GM12892 (cell line): ENCODE measurements around the gene HTN1.

Experiments used
- DNase-seq: peaks from one replicate; pipeline ENCODE4 v3.0.0; 2011; ENCODE audit not compliant: insufficient read length
- FAIRE-seq: peaks from 2 replicates; lab custom pipeline; 2011; peaks lifted over from hg19 to GRCh38; lab: Jason Lieb, UNC
- POLR2A ChIP-seq: IDR thresholded peaks from 2 replicates; pipeline ENCODE4 v1.6.1; 2011; ENCODE audit warnings: low read depth, low read length, control low read depth
- POLR2AphosphoS5 ChIP-seq: IDR thresholded peaks from 2 replicates; pipeline ENCODE4 v1.6.1; 2011; ENCODE audit warnings: low read depth, low read length, control low read depth
- TAF1 ChIP-seq: IDR thresholded peaks from 2 replicates; pipeline ENCODE4 v1.6.1; 2011; ENCODE audit warnings: low read depth, mild to moderate bottlenecking, control low read depth, low read length, borderline replicate concordance

Gene HTN1

GRCh38 chr4:70062000-70062399, 11.8 kb downstream of the HTN1 start:
- DNase-seq (no peak), FAIRE-seq (no peak)
- no peak for TF ChIP-seq POLR2AphosphoS5
- TF ChIP-seq TAF1: no peak
- TF ChIP-seq POLR2A: no peak

GRCh38 chr4:70080205-70080604, 30.0 kb downstream of the HTN1 start:
- FAIRE-seq: no peak
- DNase-seq: no peak
- TF ChIP-seq POLR2AphosphoS5 (no peak), POLR2A (no peak), TAF1 (no peak)

GRCh38 chr4:70099206-70099605, 49.0 kb downstream of the HTN1 start:
- TF ChIP-seq TAF1: no peak
- TF ChIP-seq POLR2A: no peak
- no peak for TF ChIP-seq POLR2AphosphoS5
- FAIRE-seq (no peak), DNase-seq (no peak)
